Stimulated activated CD4-positive, alpha-beta T cell treated with anti-CD3 and anti-CD28 coated beads, Interleukin-1b, Interleukin-23, amount 100 ng/mL, for 24 hours (primary cell): ENCODE data around the gene FAM83F.

Experiments used
- DNase-seq, 4 experiments: peaks; one replicate each; pipeline ENCODE4 v3.0.0-alpha.2; 2020; ENCODE audit warnings: low read depth in 4 of 4, low spot score in 1 of 4

Gene FAM83F

GRCh38 chr22:39965748-39966147 lies 29.0 kb upstream of the FAM83F start:
- no peak for DNase-seq

GRCh38 chr22:39966470-39966869 lies 28.3 kb upstream of the FAM83F start:
- no peak for DNase-seq

GRCh38 chr22:39967103-39967829 lies 27.5 kb upstream of the FAM83F start:
- DNase-seq: no peak

GRCh38 chr22:39967996-39968972 lies 26.5 kb upstream of the FAM83F start:
- no peak for DNase-seq

GRCh38 chr22:39970742-39971141 lies 24.0 kb upstream of the FAM83F start:
- DNase-seq: no peak

GRCh38 chr22:39972641-39973040 lies 22.1 kb upstream of the FAM83F start:
- no peak for DNase-seq

GRCh38 chr22:39973656-39974055 lies 21.1 kb upstream of the FAM83F start:
- no peak for DNase-seq

GRCh38 chr22:39974065-39974464 lies 20.7 kb upstream of the FAM83F start:
- no peak for DNase-seq

- no peak for DNase-seq
Measured at GRCh38 chr22:39979048-39979447, 15.7 kb upstream of the FAM83F start.

- DNase-seq: no peak
Measured at GRCh38 chr22:39979458-39979857, 15.3 kb upstream of the FAM83F start.

- no peak for DNase-seq
Measured at GRCh38 chr22:39980596-39980995, 14.2 kb upstream of the FAM83F start.

GRCh38 chr22:39983346-39983745 lies 11.4 kb upstream of the FAM83F start:
- DNase-seq: no peak

- DNase-seq: no peak
Measured at GRCh38 chr22:39984006-39984405, 10.7 kb upstream of the FAM83F start.

GRCh38 chr22:39984746-39985145 lies 10.0 kb upstream of the FAM83F start:
- no peak for DNase-seq

GRCh38 chr22:39985383-39986035 lies 9.2 kb upstream of the FAM83F start:
- no peak for DNase-seq

GRCh38 chr22:39988386-39989114 lies 6.2 kb upstream of the FAM83F start:
- no peak for DNase-seq

- DNase-seq: no peak
Measured at GRCh38 chr22:39989633-39990032, 5.1 kb upstream of the FAM83F start.

GRCh38 chr22:39990686-39991085 lies 4.1 kb upstream of the FAM83F start:
- DNase-seq: no peak

- no peak for DNase-seq
Measured at GRCh38 chr22:39991159-39991860, 3.4 kb upstream of the FAM83F start.

GRCh38 chr22:39992088-39992826 lies 2.5 kb upstream of the FAM83F start:
- no peak for DNase-seq
